ENCODE data around the gene ASB4. TPM values are rescaled to one million over a fixed set of nuclear protein-coding genes. Genes with fewer than 3 reads are reported as not detected.

The ASB4 gene
- total RNA-seq, 4 donors from 2014 or later = not detected

- no peak for TF ChIP-seq EP300 (IDR thresholded peaks at IDR 0.05)
- TF ChIP-seq CTCF (IDR thresholded peaks at IDR 0.05) = no peak
- no peaks in the 10 kb centered on the region for H3K9me3 ChIP-seq
- H3K4me1 ChIP-seq = no peaks in the 10 kb centered on the region
- no peak for DNase-seq (ENCODE audit: low spot score in 2 of 2)
- H3K27me3 ChIP-seq = no peaks in the 10 kb centered on the region
- H3K27ac ChIP-seq = no peak overlapping the region
- WGBS, 2 donors = 84 to 94% methylated on average over 2 of the region's 2 CpGs
- no peaks in the 10 kb centered on the region for H3K36me3 ChIP-seq
- H3K4me3 ChIP-seq = no peak overlapping the region
Measured at GRCh38 chr7:95517458-95517857, 31.7 kb downstream of the ASB4 start.

- no peak for DNase-seq (ENCODE audit: low spot score in 2 of 2)
- no peaks in the 10 kb centered on the region for H3K9me3 ChIP-seq
- no peak overlapping the region for H3K4me3 ChIP-seq
- H3K36me3 ChIP-seq = no peaks in the 10 kb centered on the region
- H3K27me3 ChIP-seq = no peaks in the 10 kb centered on the region
- TF ChIP-seq EP300 (IDR thresholded peaks at IDR 0.05) = no peak
- TF ChIP-seq POLR2A (IDR thresholded peaks at IDR 0.05) = no peak
- no peak for TF ChIP-seq CTCF (IDR thresholded peaks at IDR 0.05)
- H3K27ac ChIP-seq = no peak overlapping the region
- WGBS, 2 donors = 96 to 97% methylated on average over 1 of the region's 1 CpG
- no peaks in the 10 kb centered on the region for H3K4me1 ChIP-seq
Measured at GRCh38 chr7:95517870-95518269, 32.1 kb downstream of the ASB4 start.

GRCh38 chr7:95520136-95520535 is 34.4 kb downstream of the ASB4 start:
- no peak for DNase-seq (ENCODE audit: low spot score in 2 of 2)
- 43 to 50% methylated on average over 2 of the region's 2 CpGs for WGBS, 2 donors
- TF ChIP-seq EP300 (IDR thresholded peaks at IDR 0.05) = no peak
- TF ChIP-seq POLR2A (IDR thresholded peaks at IDR 0.05) = no peak

DNA sequence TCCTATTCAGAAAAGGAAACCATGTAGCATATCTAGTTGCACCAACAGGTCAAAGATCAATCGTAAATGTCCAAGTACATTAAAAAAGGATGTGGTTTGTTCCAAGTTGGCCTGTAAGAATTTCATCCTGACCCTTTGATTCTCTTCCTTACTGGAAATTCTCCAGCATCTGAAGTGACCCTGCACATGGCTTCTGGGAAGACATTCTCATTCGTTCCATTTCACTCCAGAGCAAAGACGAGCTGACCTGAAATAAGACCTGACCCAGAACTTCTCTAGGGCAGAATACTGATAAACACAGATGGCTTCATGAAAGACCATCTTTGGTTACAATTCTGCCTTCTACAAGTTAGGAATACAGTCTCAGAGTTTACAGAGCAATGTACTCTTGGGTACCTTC is 39.8 kb downstream of the ASB4 start:
- Histone ChIP-seq H3K9me3 (no peaks in the 10 kb centered on the region), H3K4me1 (peaks cover 0 to 29% (median 9%) of the 10 kb centered on the region in 4 donors), H3K4me3 (no peak overlapping the region), H3K27me3 (no peaks in the 10 kb centered on the region), H3K27ac (peak overlapping the region in 2 of 4 donors; percentile 54 to 66), H3K36me3 (no peaks in the 10 kb centered on the region)
- no peak for DNase-seq (ENCODE audit: low spot score in 2 of 2)
- TF ChIP-seq CTCF (IDR thresholded peaks at IDR 0.05) (no peak), EP300 (IDR thresholded peaks at IDR 0.05) (peak in 1 of 2 donors; percentile 51), POLR2A (IDR thresholded peaks at IDR 0.05) (no peak)
- 17 to 18% methylated on average over 3 of the region's 3 CpGs for WGBS, 2 donors

More at GRCh38 chr7:95520136-95520535, 34.4 kb downstream of the ASB4 start:
- H3K27me3 ChIP-seq = no peaks in the 10 kb centered on the region
- no peak overlapping the region for H3K4me3 ChIP-seq
- no peaks in the 10 kb centered on the region for H3K9me3 ChIP-seq
- H3K36me3 ChIP-seq = no peaks in the 10 kb centered on the region
- peaks cover 0 to 4% (median 0%) of the 10 kb centered on the region in 4 donors for H3K4me1 ChIP-seq
- H3K27ac ChIP-seq = no peak overlapping the region

DNA sequence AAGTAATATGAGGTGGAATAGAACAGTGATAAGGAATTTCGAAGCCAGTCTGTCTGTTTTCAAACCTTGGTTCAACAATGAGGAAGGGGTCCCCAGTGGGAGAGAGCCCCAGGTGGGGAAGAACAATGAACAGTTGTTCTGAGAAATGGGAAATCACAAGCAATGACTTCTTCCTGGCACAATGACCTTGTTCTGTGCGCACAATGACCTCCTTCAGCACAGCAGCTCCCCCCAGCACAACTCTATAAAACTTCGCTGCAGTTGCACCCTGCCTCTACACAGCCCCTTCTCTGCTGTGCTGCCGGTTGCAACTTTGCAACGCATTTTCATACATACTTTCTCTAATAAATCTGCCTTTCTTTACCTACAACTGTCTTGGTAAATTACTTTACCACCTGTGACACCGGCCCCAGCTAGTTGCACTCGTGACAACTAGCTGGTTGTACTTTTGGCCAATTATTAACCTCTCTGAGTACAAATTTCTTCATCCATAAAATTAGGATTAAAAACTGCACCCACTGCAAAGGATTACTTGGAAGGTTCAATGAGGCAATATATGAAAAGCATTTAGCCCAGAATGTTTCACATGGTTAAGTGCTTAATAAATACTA is 40.5 kb downstream of the ASB4 start:
- WGBS, 2 donors = 36 to 46% methylated on average over 7 of the region's 7 CpGs
- no peak for TF ChIP-seq CTCF (IDR thresholded peaks at IDR 0.05)
- TF ChIP-seq POLR2A (IDR thresholded peaks at IDR 0.05) = no peak
- TF ChIP-seq EP300 (IDR thresholded peaks at IDR 0.05) = no peak
- DNase-seq (ENCODE audit: low spot score in 2 of 2) = no peak
- no peaks in the 10 kb centered on the region for H3K9me3 ChIP-seq
- no peaks in the 10 kb centered on the region for H3K27me3 ChIP-seq
- peak overlapping the region in 2 of 4 donors; percentile 54 to 66 for H3K27ac ChIP-seq
- peaks cover 0 to 29% (median 9%) of the 10 kb centered on the region in 4 donors for H3K4me1 ChIP-seq
- no peak overlapping the region for H3K4me3 ChIP-seq
- no peaks in the 10 kb centered on the region for H3K36me3 ChIP-seq

Data from tibial nerve (tissue), 4 donors.